K562 (cell line): Measurements from ENCODE around the gene PIK3R2. TPM values are rescaled to one million over a fixed set of nuclear protein-coding genes. Genes with fewer than 3 reads are reported as not detected.

Experiments used
- ATAC-seq: fragments of 200-7000 bp; cut with Tn5 transposase; 3 replicates; pipeline ENCODE4 v1.9.1; 2020; ENCODE audit warnings: moderate library complexity
- BruUV-seq: library from RNA; stranded (reverse); fragments of 400-500 nt; replicated peaks from 2 replicates; lab custom pipeline; 2021; lab: Mats Ljungman, UMichigan
- CTCF ChIA-PET: fragments of 300-600 bp; formaldehyde crosslinking; extraction: SDS; loops from one replicate; lab custom pipeline; 2021; ENCODE audit warnings: low intra/inter-chr PET ratio; lab: Yijun Ruan, JAX
- POLR2A ChIA-PET: fragments of 300-600, 350-650 bp; sonication (Branson Sonifier 250); formaldehyde crosslinking; extraction: SDS; loops from one replicate; lab custom pipeline; 2021; ENCODE audit warnings: antibody characterized with exemption, inconsistent platforms; lab: Yijun Ruan, JAX
- DNase-seq, 4 experiments: peaks; one replicate each; pipeline versions ENCODE4 v3.0.0 to v3.0.0-alpha.2; 2011 to 2018; ENCODE audit warnings: low spot score in 3 of 4, mixed read lengths in 3 of 4; ENCODE audit errors: extremely low read depth in 1 of 4
- FAIRE-seq: peaks from 2 replicates; lab custom pipeline; 2011; peaks lifted over from hg19 to GRCh38; lab: Jason Lieb, UNC
- H2AFZ ChIP-seq: 2 replicates; pipeline ENCODE4 v1.6.0; 2011; ENCODE audit warnings: low read depth, low read length, control low read depth, inconsistent platforms
- H3K27ac ChIP-seq: fragments of 200-600 bp; 3 replicates; pipeline ENCODE4 v1.8.0; 2011; ENCODE audit warnings: low read depth, mild to moderate bottlenecking, control low read depth, inconsistent platforms, low read length, moderate library complexity, mixed read lengths; ENCODE audit errors: extremely low read depth
- H3K27me3 ChIP-seq, 2 experiments: fragments of 300-600 bp in 1 of 2; 2 replicates in 1 of 2; 3 replicates in 1 of 2; pipeline versions ENCODE4 v1.6.0 to v1.8.0; 2011; ENCODE audit warnings: inconsistent platforms in 2 of 2, low read length in 2 of 2, mild to moderate bottlenecking in 1 of 2, mixed read lengths in 1 of 2, moderate library complexity in 1 of 2; ENCODE audit not compliant: control insufficient read depth in 2 of 2, insufficient read depth in 2 of 2
- H3K36me3 ChIP-seq: fragments of 300-600 bp; 3 replicates; pipeline ENCODE4 v1.8.0; 2011; ENCODE audit warnings: mild to moderate bottlenecking, low read length, inconsistent platforms; ENCODE audit not compliant: control insufficient read depth, insufficient read depth
- H3K4me1 ChIP-seq, 2 experiments: fragments of 200-600 bp in 1 of 2; replicated peaks in 1 of 2; 2 replicates in 1 of 2; 3 replicates in 1 of 2; pipeline versions ENCODE4 v1.5.1 to v1.8.0; 2011; ENCODE audit warnings: inconsistent platforms in 2 of 2, low read length in 2 of 2, mild to moderate bottlenecking in 1 of 2, mixed read lengths in 1 of 2, moderate library complexity in 1 of 2; ENCODE audit not compliant: control insufficient read depth in 2 of 2, insufficient read depth in 2 of 2
- H3K4me2 ChIP-seq: 2 replicates; pipeline ENCODE4 v1.6.1; 2011; ENCODE audit warnings: low read length, control low read depth, inconsistent platforms, mixed read lengths; ENCODE audit not compliant: insufficient read depth
- H3K4me3 ChIP-seq: fragments of 200-600 bp; sonication (generic), shearing (Covaris generic); 2 replicates; pipeline ENCODE4 v1.5.1; 2016; ENCODE audit warnings: control low read depth, inconsistent platforms
- H3K79me2 ChIP-seq: fragments of 200-600 bp; 3 replicates; pipeline ENCODE4 v1.8.0; 2011; ENCODE audit warnings: low read length, inconsistent platforms; ENCODE audit not compliant: control insufficient read depth, insufficient read depth
- H3K9ac ChIP-seq, 2 experiments: 2 replicates each; pipeline versions ENCODE4 v1.6.0 to v1.6.1; 2011; ENCODE audit warnings: low read depth in 2 of 2, low read length in 2 of 2, control low read depth in 1 of 2, inconsistent platforms in 1 of 2, mild to moderate bottlenecking in 1 of 2, mixed read lengths in 1 of 2; ENCODE audit not compliant: insufficient read depth in 1 of 2
- H3K9me1 ChIP-seq: one replicate; pipeline ENCODE4 v1.6.0; 2011; ENCODE audit warnings: inconsistent platforms, mild to moderate bottlenecking, low read length, moderate library complexity; ENCODE audit not compliant: control insufficient read depth, insufficient read depth
- H3K9me3 ChIP-seq: replicated peaks from 2 replicates; pipeline ENCODE4 v1.5.1; 2011; ENCODE audit warnings: low read depth, low read length, inconsistent platforms; ENCODE audit not compliant: control insufficient read depth, insufficient read depth
- H4K20me1 ChIP-seq: replicated peaks from 2 replicates; pipeline ENCODE4 v1.6.1; 2011; ENCODE audit warnings: low read length, inconsistent platforms, mixed read lengths; ENCODE audit not compliant: control insufficient read depth, insufficient read depth
- ADNP ChIP-seq: fragments of 200-800 bp; sonication (Bioruptor generic); IDR thresholded peaks from 2 replicates; pipeline ENCODE4 v1.6.1; 2016; ENCODE audit warnings: missing genetic modification characterization, missing compliant biosample characterization
- CBX3 ChIP-seq, 2 experiments: IDR thresholded peaks; 1 replicate in 1 of 2; 2 replicates in 1 of 2; pipeline ENCODE4 v1.6.1; 2012; ENCODE audit warnings: inconsistent platforms in 2 of 2, low read length in 2 of 2, borderline replicate concordance in 1 of 2, control low read depth in 1 of 2
- CEBPG ChIP-seq, 3 experiments: fragments of 200-800 bp in 1 of 3; sonication (Bioruptor generic) in 1 of 3; sonication (generic) in 1 of 3; formaldehyde crosslinking in 1 of 3; IDR thresholded peaks in 2 of 3; conservative IDR thresholded peaks in 1 of 3; 2 replicates each; pipeline versions ENCODE4 v1.6.1 to v1.8.0; 2016 to 2022; ENCODE audit warnings: missing compliant biosample characterization in 2 of 3, missing genetic modification characterization in 2 of 3, mild to moderate bottlenecking in 1 of 3, missing genetic modification reagents in 1 of 3
- GATAD2B ChIP-seq: fragments of 450-650 bp; IDR thresholded peaks from 2 replicates; pipeline ENCODE4 v1.6.1; 2017; ENCODE audit warnings: mild to moderate bottlenecking, borderline replicate concordance
- HSF4 ChIP-seq: fragments of 250-450 bp; sonication (Bioruptor Pico); IDR thresholded peaks from 2 replicates; pipeline ENCODE4 v2.1.2; 2022; ENCODE audit warnings: mild to moderate bottlenecking, moderate library complexity, borderline replicate concordance
- NR2C1 ChIP-seq, 2 experiments: fragments of 450-650 bp; IDR thresholded peaks; 2 replicates each; pipeline ENCODE4 v1.6.1; 2017; ENCODE audit warnings: mild to moderate bottlenecking in 2 of 2, antibody characterized with exemption in 1 of 2, inconsistent platforms in 1 of 2, missing compliant biosample characterization in 1 of 2, missing genetic modification characterization in 1 of 2
- RBM14 ChIP-seq: fragments of 200-400 bp; formaldehyde crosslinking; IDR thresholded peaks from 2 replicates; pipeline ENCODE4 v1.6.1; 2018; ENCODE audit warnings: low read depth, mild to moderate bottlenecking, low read length, moderate library complexity, borderline replicate concordance; ENCODE audit not compliant: insufficient read depth
- RBM25 ChIP-seq: fragments of 200-400 bp; formaldehyde crosslinking; IDR thresholded peaks from 2 replicates; pipeline ENCODE4 v1.6.1; 2018; ENCODE audit warnings: low read length, low read depth, moderate library complexity; ENCODE audit not compliant: severe bottlenecking
- SMARCA5 ChIP-seq: fragments of 450-650 bp; IDR thresholded peaks from 2 replicates; pipeline ENCODE4 v1.6.1; 2016
- SMARCE1 ChIP-seq: fragments of 450-650 bp; IDR thresholded peaks from 2 replicates; pipeline ENCODE4 v1.7.1; 2016; ENCODE audit warnings: mild to moderate bottlenecking
- ZC3H4 ChIP-seq: sonication (generic); formaldehyde crosslinking; IDR thresholded peaks from 2 replicates; pipeline ENCODE4 v1.9.0; 2021; ENCODE audit warnings: missing genetic modification reagents, borderline replicate concordance
- ZNF583 ChIP-seq: fragments of 250-450 bp; sonication (Bioruptor Pico); IDR thresholded peaks from 2 replicates; pipeline ENCODE4 v1.4.0; 2020
- ZNF766 ChIP-seq: fragments of 200-800 bp; sonication (Bioruptor generic); conservative IDR thresholded peaks from 2 replicates; pipeline ENCODE4 v1.6.1; 2016; ENCODE audit warnings: missing genetic modification characterization, missing compliant biosample characterization
- WGBS: fragments of 100-300 bp; shearing (Covaris generic); methylation state at CpG from one replicate; pipeline ENCODE4 v1.1.6; 2016; ENCODE audit warnings: low coverage, mixed read lengths; ENCODE audit not compliant: insufficient coverage; ENCODE audit errors: missing lambda C conversion rate; 5-methylcytosine and 5-hydroxymethylcytosine counted together
- in situ Hi-C: fragments of 300-500 bp; cut with MboI; formaldehyde crosslinking; loops from 4 replicates; pipeline ENCODE4 v1.15.0; 2018; ENCODE audit warnings: inconsistent platforms, mixed read lengths
- intact Hi-C: fragments of 100-400 bp; cut with micrococcal nuclease; formaldehyde crosslinking; loops from 2 replicates; pipeline ENCODE4 v1.14.2; 2022
- polyA plus RNA-seq, 8 experiments: library from polyadenylated mRNA; depleted of rRNA in 4 of 8; stranded (reverse) in 5 of 8; unstranded in 3 of 8; fragments of >200 nt; fragmentation: Nextera tagmentation in 2 of 8; fragmentation: Illumina TruSeq in 1 of 8; extraction: Ambion mirVana in 2 of 8; extraction: Trizol in 1 of 8; gene quantifications; 2 replicates each; pipeline versions ENCODE4 v1.2.1 to v1.2.3, GENCODE V29; 2011 to 2014; ENCODE audit warnings: inconsistent platforms in 1 of 8, missing spikeins in 1 of 8
- total RNA-seq, 7 experiments: library from RNA; depleted of rRNA in 6 of 7; stranded (reverse); fragments of >200 nt in 6 of 7; fragmentation: Illumina TruSeq in 2 of 7; extraction: Trizol in 2 of 7; gene quantifications; 2 replicates each; pipeline versions ENCODE4 v1.2.1 to v1.2.3, GENCODE V29; 2011 to 2021; ENCODE audit warnings: low replicate concordance in 1 of 7
- TF ChIP-seq, protein P1 (sequence below): fragments of 450-650 bp; formaldehyde crosslinking; IDR thresholded peaks from 2 replicates; pipeline ENCODE4 v1.4.0; 2020; ENCODE audit warnings: mild to moderate bottlenecking

The PIK3R2 gene
- total and polyA plus RNA-seq, 9 of the 15 experiments (the other 6 are each of a cell fraction or from before 2014, with no cell fraction given): 0.39 to 37.9 (median 5.3) TPM

- FAIRE-seq (no peak), DNase-seq (no peak), ATAC-seq (peak; percentile 46; the same call in 2 of the 3 replicates)
- H3K4me1 ChIP-seq: peaks cover 0 to 16% of the 10 kb centered on the region in 2 experiments; a peak in 2 of 5 replicates
- H3K4me3 ChIP-seq: no peak overlapping the region
- POLR2A ChIA-PET: interaction anchor here (0.5 to 1.7 kb wide), 4 partner anchors 10 to 62 kb away, joined by 3 to 5 read pairs (median 4); no protein-coding TSS in a partner anchor
- no peak overlapping the region for H3K27ac ChIP-seq
- CTCF ChIA-PET: no interaction called here
- in situ Hi-C loops: no loop called here
- H3K36me3 ChIP-seq: peaks cover 58% of the 10 kb centered on the region; the same call in 2 of the 3 replicates
- 60% methylated on average over 2 of the region's 3 CpGs for WGBS
- no peak overlapping the region for H3K4me2 ChIP-seq
- peak overlapping the region in 1 of 2 experiments; percentile 50; a peak in 2 of 4 replicates for H3K9ac ChIP-seq
- H3K79me2 ChIP-seq: no peaks in the 10 kb centered on the region
- intact Hi-C loops: no loop called here
- no TSS peak for BruUV-seq
- no peak overlapping the region for H2AFZ ChIP-seq
- H3K9me1 ChIP-seq: no peaks in the 10 kb centered on the region
- TF ChIP-seq HSF4 (CRISPR knock-in tag) (no peak), CEBPG (CRISPR knock-in tag; IDR thresholded peaks at IDR 0.05) (peak; percentile 39; the same call in 1 of the 2 replicates), CEBPG (tag; conservative IDR thresholded peaks at IDR 0.05 in 1 of 2, IDR thresholded peaks at IDR 0.05 in 1 of 2) (peak in 1 of 2 experiments; percentile 44; a peak in 1 of 4 replicates)
- 0 out of 2 replicates have a peak, but pooled peaks cover 4% of the 10 kb centered on the region for H4K20me1 ChIP-seq
- H3K27me3 ChIP-seq: no peaks in the 10 kb centered on the region
- H3K9me3 ChIP-seq: no peaks in the 10 kb centered on the region
These were observed 24.9 kb upstream of the PIK3R2 start for GRCh38 chr19:18128044-18128443.

GRCh38 chr19:18128805-18129204 lies 24.2 kb upstream of the PIK3R2 start:
- DNase-seq (no peak), FAIRE-seq (no peak), ATAC-seq (no peak)
- H3K27ac ChIP-seq: no peak overlapping the region
- in situ Hi-C loops: no loop called here
- peaks cover 0 to 8% of the 10 kb centered on the region in 2 experiments; a peak in 2 of 5 replicates for H3K4me1 ChIP-seq
- H3K9ac ChIP-seq: peak overlapping the region in 1 of 2 experiments; percentile 50; a peak in 2 of 4 replicates
- H3K9me1 ChIP-seq: no peaks in the 10 kb centered on the region
- CTCF ChIA-PET: no interaction called here
- peaks cover 51% of the 10 kb centered on the region; the same call in 2 of the 3 replicates for H3K36me3 ChIP-seq
- no peak overlapping the region for H2AFZ ChIP-seq
- H3K4me3 ChIP-seq: no peak overlapping the region
- POLR2A ChIA-PET: interaction anchor here (1.0 to 1.7 kb wide), 2 partner anchors 11 to 13 kb away, joined by 3 to 5 read pairs; no protein-coding TSS in a partner anchor
- 0 out of 2 replicates have a peak, but pooled peaks cover 4% of the 10 kb centered on the region for H4K20me1 ChIP-seq
- no peaks in the 10 kb centered on the region for H3K9me3 ChIP-seq
- no peaks in the 10 kb centered on the region for H3K27me3 ChIP-seq
- no peaks in the 10 kb centered on the region for H3K79me2 ChIP-seq
- no TSS peak for BruUV-seq
- intact Hi-C loops: no loop called here
- WGBS: 94% methylated on average over 12 of the region's 12 CpGs
- H3K4me2 ChIP-seq: no peak overlapping the region
- TF ChIP-seq ZNF766: no peak
- peak; percentile 58 for TF ChIP-seq ADNP (tag)
- TF ChIP-seq RBM25: peak; percentile 77
- peak; percentile 55; the same call in 1 of the 2 replicates for TF ChIP-seq SMARCA5
- TF ChIP-seq, protein P1, sequence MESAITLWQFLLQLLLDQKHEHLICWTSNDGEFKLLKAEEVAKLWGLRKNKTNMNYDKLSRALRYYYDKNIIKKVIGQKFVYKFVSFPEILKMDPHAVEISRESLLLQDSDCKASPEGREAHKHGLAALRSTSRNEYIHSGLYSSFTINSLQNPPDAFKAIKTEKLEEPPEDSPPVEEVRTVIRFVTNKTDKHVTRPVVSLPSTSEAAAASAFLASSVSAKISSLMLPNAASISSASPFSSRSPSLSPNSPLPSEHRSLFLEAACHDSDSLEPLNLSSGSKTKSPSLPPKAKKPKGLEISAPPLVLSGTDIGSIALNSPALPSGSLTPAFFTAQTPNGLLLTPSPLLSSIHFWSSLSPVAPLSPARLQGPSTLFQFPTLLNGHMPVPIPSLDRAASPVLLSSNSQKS (CRISPR knock-in tag): no peak
- TF ChIP-seq RBM14: no peak
- TF ChIP-seq ZNF583 (CRISPR knock-in tag): no peak
- no peak for TF ChIP-seq NR2C1 (IDR thresholded peaks at IDR 0.05)
- TF ChIP-seq NR2C1 (tag; IDR thresholded peaks at IDR 0.05): no peak
- TF ChIP-seq CBX3 (IDR thresholded peaks at IDR 0.05; ENCODE audit: borderline replicate concordance in 1 of 2, low read length in 2 of 2): no peak
- 0 out of 2 replicates have a peak, but pooled peaks have one; percentile 28 for TF ChIP-seq ZC3H4
- TF ChIP-seq GATAD2B: no peak
- no peak for TF ChIP-seq SMARCE1
